Measurements from ENCODE around the gene TBK1.
"Not testable (repeated sequence)": the region's sequence is repeated elsewhere in the genome, so short reads cannot be mapped to it uniquely, and the experiment has no call there.

DNA sequence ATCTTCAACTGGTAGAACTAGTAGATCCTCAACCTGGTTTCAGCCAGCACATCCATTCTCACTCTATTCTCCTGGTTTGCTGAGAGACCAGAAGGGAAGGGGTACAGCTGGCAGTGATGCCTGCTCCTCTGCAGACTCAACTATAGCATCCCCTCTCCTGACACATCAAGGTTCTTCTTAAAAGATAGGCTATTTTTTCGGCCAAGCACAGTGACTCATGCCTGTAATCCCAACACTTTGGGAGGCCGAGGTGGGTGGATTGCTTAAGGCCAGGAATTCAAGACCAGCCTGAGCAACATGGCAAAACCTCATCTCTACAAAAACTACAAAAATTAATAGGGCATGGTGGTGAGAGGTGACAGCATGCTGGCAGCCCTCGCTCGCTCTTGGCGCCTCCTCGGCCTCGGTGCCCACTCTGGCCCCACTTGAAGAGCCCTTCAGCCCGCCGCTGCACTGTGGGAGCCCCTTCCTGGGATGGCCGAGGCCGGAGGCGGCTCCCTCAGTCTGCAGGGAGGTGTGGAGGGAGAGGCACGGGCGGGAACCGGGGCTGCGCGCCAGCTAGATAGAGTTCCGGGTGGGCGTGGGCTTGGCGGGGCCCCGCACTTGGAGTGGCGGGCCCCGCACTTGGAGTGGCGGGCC, 90.6 kb downstream of the TBK1 start:
- TF ChIP-seq, protein P1, sequence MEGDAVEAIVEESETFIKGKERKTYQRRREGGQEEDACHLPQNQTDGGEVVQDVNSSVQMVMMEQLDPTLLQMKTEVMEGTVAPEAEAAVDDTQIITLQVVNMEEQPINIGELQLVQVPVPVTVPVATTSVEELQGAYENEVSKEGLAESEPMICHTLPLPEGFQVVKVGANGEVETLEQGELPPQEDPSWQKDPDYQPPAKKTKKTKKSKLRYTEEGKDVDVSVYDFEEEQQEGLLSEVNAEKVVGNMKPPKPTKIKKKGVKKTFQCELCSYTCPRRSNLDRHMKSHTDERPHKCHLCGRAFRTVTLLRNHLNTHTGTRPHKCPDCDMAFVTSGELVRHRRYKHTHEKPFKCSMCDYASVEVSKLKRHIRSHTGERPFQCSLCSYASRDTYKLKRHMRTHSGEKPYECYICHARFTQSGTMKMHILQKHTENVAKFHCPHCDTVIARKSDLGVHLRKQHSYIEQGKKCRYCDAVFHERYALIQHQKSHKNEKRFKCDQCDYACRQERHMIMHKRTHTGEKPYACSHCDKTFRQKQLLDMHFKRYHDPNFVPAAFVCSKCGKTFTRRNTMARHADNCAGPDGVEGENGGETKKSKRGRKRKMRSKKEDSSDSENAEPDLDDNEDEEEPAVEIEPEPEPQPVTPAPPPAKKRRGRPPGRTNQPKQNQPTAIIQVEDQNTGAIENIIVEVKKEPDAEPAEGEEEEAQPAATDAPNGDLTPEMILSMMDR (conservative IDR thresholded peaks at IDR 0.05 in 1 of 2, IDR thresholded peaks at IDR 0.05 in 1 of 2; ENCODE audit: extremely low read depth in 1 of 2, insufficient read depth in 1 of 2, low read depth in 1 of 2, low read length in 2 of 2): not testable (repeated sequence)
- not testable (repeated sequence) for TF ChIP-seq EZH2 (IDR thresholded peaks at IDR 0.05; ENCODE audit: borderline replicate concordance, low read length)
